ENCODE measurements around the gene TMEM127. TPM values are rescaled to one million over a fixed set of nuclear protein-coding genes. Genes with fewer than 3 reads are reported as not detected.

The TMEM127 gene
- total and polyA plus RNA-seq, 2 experiments from 2014 or later = 33.6 to 44.4 TPM

DNA sequence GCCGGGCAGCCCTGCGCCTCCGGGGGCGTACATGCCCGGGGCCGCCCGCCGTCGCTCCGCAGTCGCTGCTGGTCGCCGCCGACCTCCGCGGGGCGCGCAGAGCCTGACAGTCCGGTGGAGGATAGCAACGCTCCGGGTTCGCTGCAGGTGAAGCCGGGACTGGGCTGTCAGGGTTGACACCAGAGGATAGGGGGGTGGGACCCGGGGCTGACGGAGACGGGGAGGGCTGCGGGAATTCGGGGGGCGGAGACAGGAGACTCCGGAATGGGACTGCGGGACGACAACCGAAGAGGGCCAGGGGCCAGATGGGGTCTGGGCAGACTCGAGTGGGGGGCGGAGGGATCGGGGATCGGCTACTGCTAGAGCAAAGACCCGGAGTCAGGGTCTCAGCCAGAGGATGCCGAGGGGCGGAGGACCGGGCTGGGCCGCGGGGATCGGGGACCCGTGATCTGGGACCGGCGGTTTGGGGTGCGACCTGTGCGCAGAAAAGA, 403 bp downstream of the TMEM127 start:
- H3K79me2 ChIP-seq = peaks cover 60% of the 10 kb centered on the region
- no peaks in the 10 kb centered on the region for H3K9me3 ChIP-seq (ENCODE audit: low read depth)
- DNase-seq (ENCODE audit: low spot score) = peak; percentile 63
- TF ChIP-seq EZH2 (IDR thresholded peaks at IDR 0.05; ENCODE audit: borderline replicate concordance) (no peak), EZH2phosphoT487 (IDR thresholded peaks at IDR 0.05; ENCODE audit: low read depth, severe bottlenecking, unreplicated experiment) (no peak)
- TF ChIP-seq, protein P1, sequence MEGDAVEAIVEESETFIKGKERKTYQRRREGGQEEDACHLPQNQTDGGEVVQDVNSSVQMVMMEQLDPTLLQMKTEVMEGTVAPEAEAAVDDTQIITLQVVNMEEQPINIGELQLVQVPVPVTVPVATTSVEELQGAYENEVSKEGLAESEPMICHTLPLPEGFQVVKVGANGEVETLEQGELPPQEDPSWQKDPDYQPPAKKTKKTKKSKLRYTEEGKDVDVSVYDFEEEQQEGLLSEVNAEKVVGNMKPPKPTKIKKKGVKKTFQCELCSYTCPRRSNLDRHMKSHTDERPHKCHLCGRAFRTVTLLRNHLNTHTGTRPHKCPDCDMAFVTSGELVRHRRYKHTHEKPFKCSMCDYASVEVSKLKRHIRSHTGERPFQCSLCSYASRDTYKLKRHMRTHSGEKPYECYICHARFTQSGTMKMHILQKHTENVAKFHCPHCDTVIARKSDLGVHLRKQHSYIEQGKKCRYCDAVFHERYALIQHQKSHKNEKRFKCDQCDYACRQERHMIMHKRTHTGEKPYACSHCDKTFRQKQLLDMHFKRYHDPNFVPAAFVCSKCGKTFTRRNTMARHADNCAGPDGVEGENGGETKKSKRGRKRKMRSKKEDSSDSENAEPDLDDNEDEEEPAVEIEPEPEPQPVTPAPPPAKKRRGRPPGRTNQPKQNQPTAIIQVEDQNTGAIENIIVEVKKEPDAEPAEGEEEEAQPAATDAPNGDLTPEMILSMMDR (IDR thresholded peaks at IDR 0.05; ENCODE audit: poor library complexity) = no peak
- no peaks in the 10 kb centered on the region for H3K9me2 ChIP-seq (replicated peaks; ENCODE audit: insufficient read depth)
- under 1% methylated on average over 23 of the region's 49 CpGs for WGBS (ENCODE audit: low lambda C conversion rate, missing lambda C conversion rate)
- H3K4me3 ChIP-seq = peak overlapping the region; percentile 62
- peaks cover 10% of the 10 kb centered on the region for H4K20me1 ChIP-seq (ENCODE audit: insufficient read depth, poor library complexity, severe bottlenecking)
- H3K4me2 ChIP-seq = peak overlapping the region; percentile 99
- H3K27ac ChIP-seq = peak overlapping the region; percentile 88
- no peaks in the 10 kb centered on the region for H3K27me3 ChIP-seq
- peaks cover 3% of the 10 kb centered on the region for H3K36me3 ChIP-seq (replicated peaks; ENCODE audit: insufficient read depth, low read depth)
- H2AFZ ChIP-seq = peak overlapping the region; percentile 34
- H3K4me1 ChIP-seq (ENCODE audit: insufficient read depth) = peaks cover 38% of the 10 kb centered on the region

DNA sequence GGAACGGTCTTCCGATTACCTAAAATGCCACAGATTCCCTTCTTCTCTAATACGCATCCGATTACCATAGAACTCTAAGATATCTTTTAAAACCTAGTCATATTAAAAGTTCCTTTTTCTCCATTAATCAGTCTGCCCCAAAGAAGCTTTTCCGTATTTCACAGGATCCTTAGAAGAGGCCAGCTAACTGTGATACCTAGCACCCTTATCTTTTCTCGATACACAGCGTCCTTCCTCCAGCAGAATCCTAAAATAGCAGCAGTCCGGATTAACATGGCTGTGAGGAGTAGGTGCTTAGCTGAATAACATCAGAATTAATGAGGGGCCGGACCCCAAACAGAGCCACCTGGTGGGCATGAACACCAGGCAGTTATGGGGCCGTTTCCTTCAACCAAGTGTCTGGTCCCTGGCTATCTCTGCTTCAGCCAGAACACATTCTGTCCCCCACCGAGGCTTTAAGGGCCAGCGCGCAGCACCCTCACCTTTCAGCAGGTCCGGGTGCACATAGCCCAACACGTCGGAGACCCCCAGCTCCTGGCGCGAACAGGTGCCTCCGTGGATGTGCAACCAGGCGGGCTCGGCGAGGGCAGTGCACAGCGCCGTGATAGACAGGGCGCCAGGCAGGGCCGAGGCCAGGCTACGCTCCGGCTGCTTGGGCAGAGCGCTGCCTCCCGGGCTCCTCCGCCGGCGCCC, 995 bp downstream of the TMEM127 start:
- Histone ChIP-seq H3K79me2 (peaks cover 64% of the 10 kb centered on the region), H3K36me3 (replicated peaks; ENCODE audit: insufficient read depth, low read depth) (no peaks in the 10 kb centered on the region), H3K4me2 (peak overlapping the region; percentile 99), H3K4me3 (peak overlapping the region; percentile 62), H3K9me2 (replicated peaks; ENCODE audit: insufficient read depth) (no peaks in the 10 kb centered on the region), H3K27ac (peak overlapping the region; percentile 88), H2AFZ (no peak overlapping the region), H3K4me1 (ENCODE audit: insufficient read depth) (peaks cover 43% of the 10 kb centered on the region), H3K9me3 (ENCODE audit: low read depth) (no peaks in the 10 kb centered on the region), H4K20me1 (ENCODE audit: insufficient read depth, poor library complexity, severe bottlenecking) (peaks cover 10% of the 10 kb centered on the region), H3K27me3 (no peaks in the 10 kb centered on the region)
- no peak for TF ChIP-seq EZH2phosphoT487 (IDR thresholded peaks at IDR 0.05; ENCODE audit: low read depth, severe bottlenecking, unreplicated experiment)
- TF ChIP-seq, protein P1 (IDR thresholded peaks at IDR 0.05; ENCODE audit: poor library complexity) = peak; percentile 59
- WGBS (ENCODE audit: low lambda C conversion rate, missing lambda C conversion rate) = 20% methylated on average over 33 of the region's 33 CpGs
- DNase-seq (ENCODE audit: low spot score) = peak; percentile 56

DNA sequence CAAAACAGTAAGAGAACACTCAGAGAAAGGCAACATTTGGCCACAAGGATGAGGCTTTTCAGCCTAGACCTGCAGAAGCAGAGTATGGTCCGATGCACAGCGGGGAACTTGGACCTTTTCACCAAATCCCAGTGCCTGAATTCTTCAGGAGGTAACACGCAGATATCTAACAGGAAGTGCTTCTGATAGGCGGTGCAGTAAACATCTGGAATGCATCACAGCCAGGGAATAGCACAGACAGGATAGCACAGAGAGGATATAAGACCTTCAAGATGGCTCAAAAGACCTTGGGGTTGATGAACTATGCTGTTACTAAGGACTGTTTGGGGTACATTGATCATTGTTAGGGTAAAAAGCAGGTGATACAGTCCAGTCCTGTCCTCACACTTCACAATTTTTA, 1.7 kb downstream of the TMEM127 start:
- no peaks in the 10 kb centered on the region for H3K27me3 ChIP-seq
- H3K27ac ChIP-seq = peak overlapping the region; percentile 88
- DNase-seq (ENCODE audit: low spot score) = no peak
- no peak for TF ChIP-seq EZH2 (IDR thresholded peaks at IDR 0.05; ENCODE audit: borderline replicate concordance)
- TF ChIP-seq, protein P1 (IDR thresholded peaks at IDR 0.05; ENCODE audit: poor library complexity) = no peak
- no peak for TF ChIP-seq EZH2phosphoT487 (IDR thresholded peaks at IDR 0.05; ENCODE audit: low read depth, severe bottlenecking, unreplicated experiment)
- peak overlapping the region; percentile 99 for H3K4me2 ChIP-seq
- H3K36me3 ChIP-seq (replicated peaks; ENCODE audit: insufficient read depth, low read depth) = no peaks in the 10 kb centered on the region
- H3K9me2 ChIP-seq (replicated peaks; ENCODE audit: insufficient read depth) = no peaks in the 10 kb centered on the region
- peaks cover 51% of the 10 kb centered on the region for H3K4me1 ChIP-seq (ENCODE audit: insufficient read depth)
- no peak overlapping the region for H2AFZ ChIP-seq
- H3K79me2 ChIP-seq = peaks cover 71% of the 10 kb centered on the region
- H3K4me3 ChIP-seq = no peak overlapping the region
- no peaks in the 10 kb centered on the region for H3K9me3 ChIP-seq (ENCODE audit: low read depth)
- H4K20me1 ChIP-seq (ENCODE audit: insufficient read depth, poor library complexity, severe bottlenecking) = peaks cover 13% of the 10 kb centered on the region
- WGBS (ENCODE audit: low lambda C conversion rate, missing lambda C conversion rate) = 42% methylated on average over 4 of the region's 4 CpGs

Data from hepatocyte (in vitro differentiated cells).